ENCODE measurements around the gene TPGS1.

- no peak for TF ChIP-seq EZH2 (IDR thresholded peaks at IDR 0.05; ENCODE audit: low read depth)
- TF ChIP-seq CTCF (conservative IDR thresholded peaks at IDR 0.05): no peak
Measured at GRCh38 chr19:517721-518597, 10.7 kb downstream of the TPGS1 start.

Measured in PC-9 (cell line).